Measurements from ENCODE around the gene DNAH14.

DNA sequence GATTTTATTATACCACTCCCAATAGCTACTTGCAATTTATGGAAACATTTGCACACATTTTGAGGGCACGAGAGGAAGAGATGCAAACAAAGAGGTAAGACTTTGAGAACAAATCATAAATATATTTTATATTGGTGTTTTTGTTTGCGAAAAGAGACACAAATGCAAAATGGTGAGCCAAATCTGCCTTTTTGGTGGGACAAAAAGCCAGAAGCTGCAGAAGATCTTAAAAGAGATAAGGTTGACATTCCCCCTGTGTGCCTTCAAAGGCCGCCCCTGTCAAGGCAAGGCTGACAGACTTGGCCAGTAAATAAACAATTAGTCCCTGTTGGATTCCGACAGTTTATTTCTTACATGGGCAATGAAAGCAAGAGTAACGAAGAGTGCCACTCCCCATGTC lies 375.5 kb downstream of the DNAH14 start:
- TF ChIP-seq CREB1 (IDR thresholded peaks at IDR 0.05; ENCODE audit: low read depth), result no peak
- TF ChIP-seq, protein P1, sequence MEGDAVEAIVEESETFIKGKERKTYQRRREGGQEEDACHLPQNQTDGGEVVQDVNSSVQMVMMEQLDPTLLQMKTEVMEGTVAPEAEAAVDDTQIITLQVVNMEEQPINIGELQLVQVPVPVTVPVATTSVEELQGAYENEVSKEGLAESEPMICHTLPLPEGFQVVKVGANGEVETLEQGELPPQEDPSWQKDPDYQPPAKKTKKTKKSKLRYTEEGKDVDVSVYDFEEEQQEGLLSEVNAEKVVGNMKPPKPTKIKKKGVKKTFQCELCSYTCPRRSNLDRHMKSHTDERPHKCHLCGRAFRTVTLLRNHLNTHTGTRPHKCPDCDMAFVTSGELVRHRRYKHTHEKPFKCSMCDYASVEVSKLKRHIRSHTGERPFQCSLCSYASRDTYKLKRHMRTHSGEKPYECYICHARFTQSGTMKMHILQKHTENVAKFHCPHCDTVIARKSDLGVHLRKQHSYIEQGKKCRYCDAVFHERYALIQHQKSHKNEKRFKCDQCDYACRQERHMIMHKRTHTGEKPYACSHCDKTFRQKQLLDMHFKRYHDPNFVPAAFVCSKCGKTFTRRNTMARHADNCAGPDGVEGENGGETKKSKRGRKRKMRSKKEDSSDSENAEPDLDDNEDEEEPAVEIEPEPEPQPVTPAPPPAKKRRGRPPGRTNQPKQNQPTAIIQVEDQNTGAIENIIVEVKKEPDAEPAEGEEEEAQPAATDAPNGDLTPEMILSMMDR (IDR thresholded peaks at IDR 0.05 in 2 of 3, conservative IDR thresholded peaks at IDR 0.05 in 1 of 3; ENCODE audit: control insufficient read depth in 2 of 3, extremely low read depth in 1 of 3, insufficient read depth in 1 of 3, low read depth in 3 of 3, low read length in 3 of 3), result no peak
- TF ChIP-seq POLR2A (IDR thresholded peaks at IDR 0.05; ENCODE audit: low read depth, low read length), result no peak
- no peak for TF ChIP-seq RBBP5 (conservative IDR thresholded peaks at IDR 0.05)
- no peak for TF ChIP-seq RAD21 (IDR thresholded peaks at IDR 0.05; ENCODE audit: insufficient read depth, low read depth, low read length)
- TF ChIP-seq ATF7 (IDR thresholded peaks at IDR 0.05; ENCODE audit: low read depth), result no peak
- TF ChIP-seq, protein P2, sequence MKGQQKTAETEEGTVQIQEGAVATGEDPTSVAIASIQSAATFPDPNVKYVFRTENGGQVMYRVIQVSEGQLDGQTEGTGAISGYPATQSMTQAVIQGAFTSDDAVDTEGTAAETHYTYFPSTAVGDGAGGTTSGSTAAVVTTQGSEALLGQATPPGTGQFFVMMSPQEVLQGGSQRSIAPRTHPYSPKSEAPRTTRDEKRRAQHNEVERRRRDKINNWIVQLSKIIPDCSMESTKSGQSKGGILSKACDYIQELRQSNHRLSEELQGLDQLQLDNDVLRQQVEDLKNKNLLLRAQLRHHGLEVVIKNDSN (IDR thresholded peaks at IDR 0.05; ENCODE audit: borderline replicate concordance, extremely low read length, insufficient read depth, low read depth, low read length), result no peak
- TF ChIP-seq POLR2AphosphoS5 (IDR thresholded peaks at IDR 0.05; ENCODE audit: low read length), result no peak
- TF ChIP-seq, protein P3, sequence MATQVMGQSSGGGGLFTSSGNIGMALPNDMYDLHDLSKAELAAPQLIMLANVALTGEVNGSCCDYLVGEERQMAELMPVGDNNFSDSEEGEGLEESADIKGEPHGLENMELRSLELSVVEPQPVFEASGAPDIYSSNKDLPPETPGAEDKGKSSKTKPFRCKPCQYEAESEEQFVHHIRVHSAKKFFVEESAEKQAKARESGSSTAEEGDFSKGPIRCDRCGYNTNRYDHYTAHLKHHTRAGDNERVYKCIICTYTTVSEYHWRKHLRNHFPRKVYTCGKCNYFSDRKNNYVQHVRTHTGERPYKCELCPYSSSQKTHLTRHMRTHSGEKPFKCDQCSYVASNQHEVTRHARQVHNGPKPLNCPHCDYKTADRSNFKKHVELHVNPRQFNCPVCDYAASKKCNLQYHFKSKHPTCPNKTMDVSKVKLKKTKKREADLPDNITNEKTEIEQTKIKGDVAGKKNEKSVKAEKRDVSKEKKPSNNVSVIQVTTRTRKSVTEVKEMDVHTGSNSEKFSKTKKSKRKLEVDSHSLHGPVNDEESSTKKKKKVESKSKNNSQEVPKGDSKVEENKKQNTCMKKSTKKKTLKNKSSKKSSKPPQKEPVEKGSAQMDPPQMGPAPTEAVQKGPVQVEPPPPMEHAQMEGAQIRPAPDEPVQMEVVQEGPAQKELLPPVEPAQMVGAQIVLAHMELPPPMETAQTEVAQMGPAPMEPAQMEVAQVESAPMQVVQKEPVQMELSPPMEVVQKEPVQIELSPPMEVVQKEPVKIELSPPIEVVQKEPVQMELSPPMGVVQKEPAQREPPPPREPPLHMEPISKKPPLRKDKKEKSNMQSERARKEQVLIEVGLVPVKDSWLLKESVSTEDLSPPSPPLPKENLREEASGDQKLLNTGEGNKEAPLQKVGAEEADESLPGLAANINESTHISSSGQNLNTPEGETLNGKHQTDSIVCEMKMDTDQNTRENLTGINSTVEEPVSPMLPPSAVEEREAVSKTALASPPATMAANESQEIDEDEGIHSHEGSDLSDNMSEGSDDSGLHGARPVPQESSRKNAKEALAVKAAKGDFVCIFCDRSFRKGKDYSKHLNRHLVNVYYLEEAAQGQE (IDR thresholded peaks at IDR 0.05; ENCODE audit: low read depth, low read length), result no peak
- no peak for TF ChIP-seq EP300 (IDR thresholded peaks at IDR 0.05; ENCODE audit: borderline replicate concordance in 1 of 2, control insufficient read depth in 1 of 2, low read depth in 2 of 2, low read length in 2 of 2)
- TF ChIP-seq, protein P4, sequence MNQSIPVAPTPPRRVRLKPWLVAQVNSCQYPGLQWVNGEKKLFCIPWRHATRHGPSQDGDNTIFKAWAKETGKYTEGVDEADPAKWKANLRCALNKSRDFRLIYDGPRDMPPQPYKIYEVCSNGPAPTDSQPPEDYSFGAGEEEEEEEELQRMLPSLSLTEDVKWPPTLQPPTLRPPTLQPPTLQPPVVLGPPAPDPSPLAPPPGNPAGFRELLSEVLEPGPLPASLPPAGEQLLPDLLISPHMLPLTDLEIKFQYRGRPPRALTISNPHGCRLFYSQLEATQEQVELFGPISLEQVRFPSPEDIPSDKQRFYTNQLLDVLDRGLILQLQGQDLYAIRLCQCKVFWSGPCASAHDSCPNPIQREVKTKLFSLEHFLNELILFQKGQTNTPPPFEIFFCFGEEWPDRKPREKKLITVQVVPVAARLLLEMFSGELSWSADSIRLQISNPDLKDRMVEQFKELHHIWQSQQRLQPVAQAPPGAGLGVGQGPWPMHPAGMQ (IDR thresholded peaks at IDR 0.05; ENCODE audit: borderline replicate concordance), result no peak
- no peak for TF ChIP-seq SMC3 (IDR thresholded peaks at IDR 0.05; ENCODE audit: borderline replicate concordance, low read length)
- TF ChIP-seq TAF1 (IDR thresholded peaks at IDR 0.05; ENCODE audit: borderline replicate concordance, low read depth, low read length), result no peak

Measured in GM12878 (cell line).